A673 (cell line): ENCODE measurements around the gene PACRG. TPM values are rescaled to one million over a fixed set of nuclear protein-coding genes. Genes with fewer than 3 reads are reported as not detected.

Experiments
- BruUV-seq: library from RNA; stranded (reverse); fragments of 400-500 nt; replicated peaks from 2 replicates; lab custom pipeline; 2021; lab: Mats Ljungman, UMichigan
- CTCF ChIA-PET: fragments of 300-600 bp; sonication (Branson Sonifier 250); formaldehyde crosslinking; loops from one replicate; lab custom pipeline; 2022; ENCODE audit warnings: antibody characterized with exemption; lab: Charles Lee
- POLR2A ChIA-PET: fragments of 300-600 bp; sonication (Branson Sonifier 250); formaldehyde crosslinking; loops from one replicate; lab custom pipeline; 2022; ENCODE audit warnings: antibody characterized with exemption; ENCODE audit not compliant: low non-redundant PET; lab: Charles Lee
- DNase-seq: peaks from one replicate; pipeline ENCODE4 v3.0.0-alpha.2; 2015; ENCODE audit warnings: low spot score
- H3K27ac ChIP-seq: fragments of 200-600 bp; sonication (generic); 2 replicates; pipeline ENCODE4 v1.5.1; 2016; ENCODE audit warnings: mixed run types, low read depth, mild to moderate bottlenecking, mixed read lengths, antibody characterized with exemption, low read length; ENCODE audit not compliant: poor library complexity, severe bottlenecking
- H3K27me3 ChIP-seq: fragments of 200-600 bp; sonication (generic); replicated peaks from 2 replicates; pipeline ENCODE4 v1.6.1; 2017; ENCODE audit warnings: mixed run types, low read depth, mild to moderate bottlenecking, mixed read lengths, antibody characterized with exemption, low read length; ENCODE audit not compliant: insufficient read depth, poor library complexity
- H3K36me3 ChIP-seq: fragments of 200-600 bp; sonication (generic); 2 replicates; pipeline ENCODE4 v1.6.1; 2016; ENCODE audit warnings: mixed run types, mild to moderate bottlenecking, mixed read lengths, antibody characterized with exemption, low read length; ENCODE audit not compliant: insufficient read depth, poor library complexity, severe bottlenecking
- H3K4me1 ChIP-seq: fragments of 200-600 bp; sonication (generic); 2 replicates; pipeline ENCODE4 v1.6.1; 2017; ENCODE audit warnings: mixed run types, mild to moderate bottlenecking, mixed read lengths, antibody characterized with exemption, low read length; ENCODE audit not compliant: insufficient read depth, poor library complexity, severe bottlenecking
- H3K4me3 ChIP-seq: fragments of 200-600 bp; sonication (generic); 2 replicates; pipeline ENCODE4 v1.5.1; 2016; ENCODE audit warnings: low read depth, mixed run types, mild to moderate bottlenecking, mixed read lengths, low read length; ENCODE audit not compliant: poor library complexity, severe bottlenecking
- H3K9me3 ChIP-seq: fragments of 200-600 bp; sonication (generic); 2 replicates; pipeline ENCODE4 v1.6.1; 2016; ENCODE audit warnings: mixed run types, low read depth, mild to moderate bottlenecking, mixed read lengths, antibody characterized with exemption, low read length; ENCODE audit not compliant: poor library complexity, severe bottlenecking
- EZH2 ChIP-seq: fragments of 200-600 bp; sonication (generic); IDR thresholded peaks from 2 replicates; pipeline ENCODE4 v1.6.1; 2017; ENCODE audit warnings: borderline replicate concordance, low read depth, mild to moderate bottlenecking, mixed read lengths, antibody characterized with exemption, low read length; ENCODE audit not compliant: poor library complexity, severe bottlenecking
- intact Hi-C: fragments of 100-400 bp; cut with micrococcal nuclease; formaldehyde crosslinking; loops from one replicate; pipeline ENCODE4 v1.10.0; 2022; ENCODE audit not compliant: unreplicated experiment
- total RNA-seq: library from RNA; stranded (reverse); gene quantifications from 2 replicates; pipeline ENCODE4 v1.2.3, GENCODE V29; 2021
- TF ChIP-seq, protein P1 (sequence below): fragments of 300-800, 200-600 bp; sonication (generic); conservative IDR thresholded peaks from 2 replicates; pipeline ENCODE4 v1.5.1; 2017; ENCODE audit warnings: low read depth, mild to moderate bottlenecking, antibody characterized with exemption, low read length, moderate library complexity, mixed read lengths

Gene PACRG
- total RNA-seq, 1 experiment from 2014 or later, result not detected

DNA sequence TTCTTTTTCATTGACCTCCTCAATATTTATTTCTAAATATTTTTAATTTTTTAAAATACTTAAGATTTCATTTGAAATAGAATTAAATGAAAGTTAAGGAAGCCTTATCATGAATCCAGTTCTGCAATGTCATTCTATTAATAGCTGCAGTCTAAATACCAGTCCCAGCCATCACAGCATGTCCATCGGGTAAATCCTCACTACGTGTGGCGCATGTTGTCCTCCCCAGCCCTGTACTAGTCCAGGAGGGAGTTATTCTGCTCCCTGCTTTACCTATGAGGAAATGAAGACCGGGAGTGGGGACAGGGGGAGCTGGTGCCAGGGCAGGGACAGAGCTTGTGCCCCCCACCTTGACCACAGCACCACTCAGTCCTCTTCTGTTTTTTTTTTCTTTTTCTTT is 561.7 kb downstream of the PACRG start:
- Histone ChIP-seq H3K4me3 (no peak overlapping the region), H3K4me1 (no peaks in the 10 kb centered on the region), H3K9me3 (no peaks in the 10 kb centered on the region), H3K36me3 (no peaks in the 10 kb centered on the region), H3K27me3 (no peaks in the 10 kb centered on the region), H3K27ac (no peak overlapping the region)
- CTCF ChIA-PET, result no interaction called here
- TF ChIP-seq, protein P1, sequence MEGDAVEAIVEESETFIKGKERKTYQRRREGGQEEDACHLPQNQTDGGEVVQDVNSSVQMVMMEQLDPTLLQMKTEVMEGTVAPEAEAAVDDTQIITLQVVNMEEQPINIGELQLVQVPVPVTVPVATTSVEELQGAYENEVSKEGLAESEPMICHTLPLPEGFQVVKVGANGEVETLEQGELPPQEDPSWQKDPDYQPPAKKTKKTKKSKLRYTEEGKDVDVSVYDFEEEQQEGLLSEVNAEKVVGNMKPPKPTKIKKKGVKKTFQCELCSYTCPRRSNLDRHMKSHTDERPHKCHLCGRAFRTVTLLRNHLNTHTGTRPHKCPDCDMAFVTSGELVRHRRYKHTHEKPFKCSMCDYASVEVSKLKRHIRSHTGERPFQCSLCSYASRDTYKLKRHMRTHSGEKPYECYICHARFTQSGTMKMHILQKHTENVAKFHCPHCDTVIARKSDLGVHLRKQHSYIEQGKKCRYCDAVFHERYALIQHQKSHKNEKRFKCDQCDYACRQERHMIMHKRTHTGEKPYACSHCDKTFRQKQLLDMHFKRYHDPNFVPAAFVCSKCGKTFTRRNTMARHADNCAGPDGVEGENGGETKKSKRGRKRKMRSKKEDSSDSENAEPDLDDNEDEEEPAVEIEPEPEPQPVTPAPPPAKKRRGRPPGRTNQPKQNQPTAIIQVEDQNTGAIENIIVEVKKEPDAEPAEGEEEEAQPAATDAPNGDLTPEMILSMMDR, result no peak
- no peak for TF ChIP-seq EZH2
- BruUV-seq, result no TSS peak
- DNase-seq, result no peak
- intact Hi-C loops, result no loop called here
- POLR2A ChIA-PET, result no interaction called here

DNA sequence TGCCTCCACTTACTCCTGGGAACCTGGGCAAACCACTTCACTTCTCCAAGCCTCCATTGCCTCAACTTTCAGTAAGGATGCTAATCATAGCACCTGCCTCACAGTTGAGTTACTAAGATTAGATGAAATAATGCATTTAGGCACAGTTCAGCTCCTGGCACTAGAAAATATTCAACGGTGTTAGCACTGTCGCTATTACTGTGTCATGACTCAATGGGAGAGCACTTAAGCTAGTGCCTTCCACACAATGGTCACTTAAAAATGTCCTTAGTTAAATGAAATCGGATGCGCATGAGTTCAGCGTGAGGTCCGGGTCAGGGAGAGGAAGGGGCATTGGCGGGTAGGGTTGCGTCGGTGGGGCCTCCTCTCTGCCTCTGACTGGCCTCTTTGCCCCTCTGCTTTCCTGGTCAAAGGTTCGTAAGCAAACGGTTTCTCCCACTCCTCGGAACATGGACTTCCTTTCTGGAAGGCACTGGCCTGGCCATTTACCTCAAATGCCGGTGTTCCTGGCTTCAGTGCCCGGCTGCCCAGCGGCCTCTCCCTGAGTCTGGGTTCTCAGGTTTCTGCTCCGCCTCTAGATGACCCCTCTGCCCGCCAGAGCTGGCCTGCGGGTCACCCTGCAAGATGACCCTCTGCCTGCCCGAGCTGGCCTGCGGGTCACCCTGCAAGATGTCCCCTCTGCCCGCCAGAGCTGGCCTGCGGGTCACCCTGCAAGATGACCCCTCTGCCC is 562.9 kb downstream of the PACRG start:
- POLR2A ChIA-PET, result no interaction called here

DNA sequence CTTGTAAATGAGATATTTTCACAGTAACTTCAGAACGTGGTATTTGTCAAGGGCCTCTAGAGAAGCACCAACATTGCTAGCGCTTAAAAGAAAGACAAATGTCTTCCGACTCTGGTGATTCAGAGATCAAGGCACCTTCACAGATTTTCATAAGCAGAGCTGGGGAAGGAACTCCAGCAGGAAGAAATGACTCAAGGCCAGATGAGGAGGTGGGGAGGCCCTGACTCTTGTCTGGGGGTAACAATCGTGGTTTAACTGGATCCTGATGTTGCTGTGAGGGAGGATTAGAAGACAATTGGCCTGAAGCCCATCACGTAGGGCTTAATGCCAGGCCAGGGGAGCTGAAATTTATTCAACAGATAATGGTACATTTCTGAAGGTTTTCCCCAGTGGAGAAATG is 563.8 kb downstream of the PACRG start:
- ChIA-PET CTCF (no interaction called here), POLR2A (no interaction called here)
- no peaks in the 10 kb centered on the region for H3K4me1 ChIP-seq
- TF ChIP-seq, protein P1, result no peak
- TF ChIP-seq EZH2, result no peak
- no peak overlapping the region for H3K4me3 ChIP-seq
- H3K9me3 ChIP-seq, result no peaks in the 10 kb centered on the region
- H3K27ac ChIP-seq, result no peak overlapping the region
- no peaks in the 10 kb centered on the region for H3K36me3 ChIP-seq
- DNase-seq, result peak; percentile 5
- intact Hi-C loops, result no loop called here
- BruUV-seq, result no TSS peak
- H3K27me3 ChIP-seq, result no peaks in the 10 kb centered on the region

More for the DNA sequence above, 562.9 kb downstream of the PACRG start:
- Histone ChIP-seq H3K27me3 (no peaks in the 10 kb centered on the region), H3K9me3 (no peaks in the 10 kb centered on the region), H3K4me1 (no peaks in the 10 kb centered on the region), H3K4me3 (no peak overlapping the region), H3K36me3 (no peaks in the 10 kb centered on the region), H3K27ac (no peak overlapping the region)
- intact Hi-C loops, result no loop called here
- CTCF ChIA-PET, result no interaction called here
- TF ChIP-seq, protein P1, result no peak
- no peak for TF ChIP-seq EZH2
- no peak for DNase-seq
- no TSS peak for BruUV-seq
